ENCODE results near the gene THEM4. TPM values are rescaled to one million over a fixed set of nuclear protein-coding genes. Genes with fewer than 3 reads are reported as not detected.
A peak's percentile ranks its signal among the peaks of the same experiment; 100 is the strongest.

The THEM4 gene
- total and polyA plus RNA-seq, 2 of the 8 experiments (the other 6 are each of a cell fraction or from before 2014, with no cell fraction given): 9.9 to 11.2 TPM

DNA sequence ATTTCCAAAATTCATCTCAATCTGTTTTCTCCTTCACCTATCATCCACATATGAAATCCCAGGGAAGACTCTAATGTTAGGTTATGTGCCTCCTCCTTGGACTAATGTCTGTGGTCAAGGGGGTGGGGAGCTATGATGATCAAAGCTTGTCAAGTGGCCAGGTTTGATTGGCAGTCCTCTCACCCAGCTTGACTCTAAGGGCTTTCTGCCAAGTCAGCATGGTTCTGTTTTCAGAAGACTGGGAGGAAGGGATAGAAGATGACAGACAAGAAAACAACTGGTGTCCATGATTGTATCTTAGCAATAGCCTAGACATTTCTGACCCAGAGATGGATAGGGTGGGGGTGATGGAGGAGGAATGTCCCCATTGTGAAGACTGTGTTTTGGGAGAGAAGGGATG lies 46.7 kb downstream of the THEM4 start:
- H2BK20ac ChIP-seq (ENCODE audit: low read length): no peak overlapping the region
- peak; percentile 38 for TF ChIP-seq MAFK (IDR thresholded peaks at IDR 0.05; ENCODE audit: low read depth, low read length)
- no peak for TF ChIP-seq BACH1 (IDR thresholded peaks at IDR 0.05; ENCODE audit: low read length)
- TF ChIP-seq, protein P1, sequence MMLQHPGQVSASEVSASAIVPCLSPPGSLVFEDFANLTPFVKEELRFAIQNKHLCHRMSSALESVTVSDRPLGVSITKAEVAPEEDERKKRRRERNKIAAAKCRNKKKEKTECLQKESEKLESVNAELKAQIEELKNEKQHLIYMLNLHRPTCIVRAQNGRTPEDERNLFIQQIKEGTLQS (IDR thresholded peaks at IDR 0.05; ENCODE audit: insufficient read depth, low read depth, low read length): no peak
- no peak for TF ChIP-seq YY1 (IDR thresholded peaks at IDR 0.05; ENCODE audit: low read depth, low read length)
- no peak overlapping the region for H2AK5ac ChIP-seq (ENCODE audit: low read depth, low read length)
- CTCF ChIA-PET (ENCODE audit: partially characterized antibody): no interaction called here
- H2BK5ac ChIP-seq (ENCODE audit: low read depth, low read length): no peak overlapping the region
- FAIRE-seq: no peak
- H3K56ac ChIP-seq (replicated peaks; ENCODE audit: insufficient read length, low read depth, low read length): no peak overlapping the region
- no peak overlapping the region for H2AFZ ChIP-seq (ENCODE audit: low read length)
- H3K4me1 ChIP-seq (replicated peaks in 1 of 4; ENCODE audit: control insufficient read depth in 3 of 4, insufficient read depth in 4 of 4, low read length in 3 of 4): peaks cover 8 to 16% (median 12%) of the 10 kb centered on the region in 4 experiments
- no peak overlapping the region for H4K8ac ChIP-seq (ENCODE audit: extremely low read depth, insufficient read depth, low read length)
- H3K9ac ChIP-seq (replicated peaks in 1 of 4; ENCODE audit: extremely low read depth in 1 of 4, low read depth in 3 of 4, low read length in 3 of 4): no peak overlapping the region
- H3K4ac ChIP-seq (replicated peaks; ENCODE audit: insufficient read length, low read depth, low read length): peak overlapping the region; percentile 36
- H3K18ac ChIP-seq (ENCODE audit: extremely low read depth, low read length): no peak overlapping the region
- H3K23me2 ChIP-seq (ENCODE audit: low read depth, low read length): peaks cover 2% of the 10 kb centered on the region; the same call in 1 of the 2 replicates
- no peak overlapping the region for H4K91ac ChIP-seq (replicated peaks; ENCODE audit: insufficient read length, low read length)
- H3K79me2 ChIP-seq (ENCODE audit: control insufficient read depth in 1 of 2, insufficient read depth in 2 of 2, low read length in 2 of 2): no peaks in the 10 kb centered on the region
- H4K20me1 ChIP-seq (replicated peaks in 1 of 2; ENCODE audit: control insufficient read depth in 1 of 2, insufficient read depth in 2 of 2, low read length in 2 of 2): peaks cover 4 to 8% of the 10 kb centered on the region in 2 experiments
- no peak overlapping the region for H3K4me2 ChIP-seq (ENCODE audit: insufficient read depth in 1 of 2, low read depth in 2 of 2, low read length in 2 of 2)
- H3K9me3 ChIP-seq (ENCODE audit: insufficient read depth in 2 of 2, low read depth in 1 of 2, low read length in 1 of 2): no peaks in the 10 kb centered on the region
- peaks cover 22 to 64% (median 49%) of the 10 kb centered on the region in 4 experiments for H3K27me3 ChIP-seq (replicated peaks in 1 of 4; ENCODE audit: control insufficient read depth in 3 of 4, extremely low read depth in 1 of 4, insufficient read depth in 3 of 4, low read length in 3 of 4)
- no peak overlapping the region for H4K5ac ChIP-seq (ENCODE audit: insufficient read length, low read depth, low read length)
- H3K4me3 ChIP-seq (ENCODE audit: extremely low read depth in 1 of 4, insufficient read depth in 2 of 4, low read depth in 3 of 4, low read length in 4 of 4): no peak overlapping the region
- H3K27ac ChIP-seq (ENCODE audit: low read depth, low read length): no peak overlapping the region
- H3K79me1 ChIP-seq (ENCODE audit: low read depth, low read length): no peaks in the 10 kb centered on the region
- H3K36me3 ChIP-seq (ENCODE audit: control insufficient read depth in 2 of 4, insufficient read depth in 4 of 4, low read length in 3 of 4): no peaks in the 10 kb centered on the region
- H3K23ac ChIP-seq (ENCODE audit: insufficient read length): no peak overlapping the region
- H2BK15ac ChIP-seq (ENCODE audit: low read length): no peak overlapping the region
- DNase-seq (ENCODE audit: low read depth in 1 of 2, low spot score in 2 of 2): no peak
- no peak overlapping the region for H2BK12ac ChIP-seq (ENCODE audit: low read depth, low read length)
- H3K14ac ChIP-seq (ENCODE audit: insufficient read length): no peak overlapping the region
- H2BK120ac ChIP-seq (replicated peaks; ENCODE audit: low read depth, low read length): no peak overlapping the region
- POLR2A ChIA-PET (ENCODE audit: partially characterized antibody): no interaction called here
